Omental fat pad (tissue), 4 donors: ENCODE results near the gene NDUFS6. TPM values are rescaled to one million over a fixed set of nuclear protein-coding genes. Genes with fewer than 3 reads are reported as not detected.

Experiments
- ATAC-seq: fragments of 150-250 bp; one replicate; pipeline ENCODE4 v1.9.1; 2016; ENCODE audit warnings: mild to moderate bottlenecking, moderate library complexity; ENCODE audit not compliant: low FRiP score
- DNase-seq: peaks from one replicate; pipeline ENCODE4 v3.0.0-alpha.2; 2019; ENCODE audit warnings: low spot score
- CTCF ChIP-seq, 3 donors: fragments of 450-650 bp; IDR thresholded peaks; one replicate each; pipeline ENCODE4 v1.5.1; 2016 to 2017; ENCODE audit warnings: antibody characterized with exemption in 3 of 3, mild to moderate bottlenecking in 3 of 3, moderate library complexity in 2 of 3
- total RNA-seq, 4 donors: library from RNA; depleted of rRNA; stranded (reverse); fragments of >200 nt; gene quantifications; one replicate each; pipeline ENCODE4 v1.1.0, GENCODE V29; 2016

NDUFS6 gene
- total RNA-seq, 4 donors from 2014 or later: 34.3 to 81.2 (median 44.2) TPM

DNA sequence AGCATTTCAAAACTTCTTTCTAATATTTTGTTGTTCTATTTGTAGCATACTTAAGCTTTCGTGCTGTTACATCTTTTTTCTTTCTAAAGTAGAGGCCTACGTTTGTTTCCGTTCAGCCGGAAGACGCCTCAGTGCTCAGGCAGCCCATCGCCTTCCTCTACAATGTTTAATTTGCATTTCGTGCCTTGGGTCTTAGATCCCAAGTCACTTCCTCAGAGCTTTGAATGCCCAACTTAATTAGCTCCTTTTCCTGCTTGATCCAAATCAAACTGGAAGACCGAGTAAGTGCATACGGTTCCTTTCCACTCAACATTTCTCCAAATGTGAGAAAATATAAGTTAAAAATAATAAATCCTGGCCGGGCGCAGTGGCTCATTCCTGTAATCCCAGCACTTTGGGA is 44.7 kb upstream of the NDUFS6 start:
- TF ChIP-seq CTCF (IDR thresholded peaks at IDR 0.05): no peak
- ATAC-seq (no peak), DNase-seq (no peak)

- ATAC-seq (no peak), DNase-seq (no peak)
- TF ChIP-seq CTCF (IDR thresholded peaks at IDR 0.05): no peak
These were observed 43.7 kb upstream of the NDUFS6 start for GRCh38 chr5:1757511-1757910.

GRCh38 chr5:1758574-1758973 is 42.6 kb upstream of the NDUFS6 start:
- no peak for DNase-seq
- ATAC-seq: no peak
- TF ChIP-seq CTCF (IDR thresholded peaks at IDR 0.05): no peak

GRCh38 chr5:1759378-1759970 is 41.7 kb upstream of the NDUFS6 start:
- no peak for DNase-seq

GRCh38 chr5:1760231-1760630 is 41.0 kb upstream of the NDUFS6 start:
- no peak for TF ChIP-seq CTCF (IDR thresholded peaks at IDR 0.05)
- no peak for DNase-seq
- no peak for ATAC-seq

More at GRCh38 chr5:1759378-1759970, 41.7 kb upstream of the NDUFS6 start:
- no peak for TF ChIP-seq CTCF (IDR thresholded peaks at IDR 0.05)
- no peak for ATAC-seq

DNA sequence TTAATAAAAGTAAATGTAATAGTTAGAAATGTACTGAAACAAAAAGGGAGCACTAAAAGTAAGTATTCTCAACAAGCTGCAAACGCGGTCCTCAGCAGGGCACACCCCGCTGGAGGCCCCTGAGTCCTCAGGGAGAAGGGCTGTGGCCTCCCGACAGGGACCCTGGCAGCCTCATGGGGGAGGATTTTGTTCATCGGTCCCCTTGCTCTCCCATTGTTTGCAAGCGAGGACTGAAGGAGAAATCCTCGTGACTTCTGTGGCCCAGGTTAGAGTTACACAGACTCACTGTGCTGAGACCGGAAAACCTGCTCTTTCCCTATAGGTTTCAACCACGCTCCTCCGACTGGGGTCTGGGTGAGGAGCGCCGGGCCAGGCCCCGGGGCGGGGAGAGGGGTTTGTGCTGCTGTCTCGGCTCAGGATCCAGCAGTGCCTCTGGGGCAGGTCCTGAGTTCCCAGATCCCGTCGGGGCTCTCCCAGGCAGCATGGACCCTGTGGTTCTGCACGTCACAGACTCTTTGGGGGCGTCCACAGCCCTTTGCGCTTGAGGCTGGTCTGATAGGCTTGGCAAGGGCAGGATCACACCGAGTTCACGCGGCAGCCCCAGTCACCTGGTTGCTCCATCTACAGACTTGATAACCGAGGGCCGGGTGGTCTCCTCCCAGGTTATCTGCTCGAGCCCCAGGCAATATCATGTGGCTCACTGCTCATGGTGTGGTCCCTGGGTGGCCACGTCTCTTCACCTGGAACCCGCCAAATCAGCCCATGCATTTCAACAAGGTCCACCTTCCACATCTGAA is 40.4 kb upstream of the NDUFS6 start:
- ATAC-seq (no peak), DNase-seq (no peak)
- TF ChIP-seq CTCF (IDR thresholded peaks at IDR 0.05): no peak

- DNase-seq: no peak
- no peak for ATAC-seq
- TF ChIP-seq CTCF (IDR thresholded peaks at IDR 0.05): no peak
These were observed 39.8 kb upstream of the NDUFS6 start for GRCh38 chr5:1761453-1761755.
